ENCODE results near the gene BCL6.

Gene BCL6

DNA sequence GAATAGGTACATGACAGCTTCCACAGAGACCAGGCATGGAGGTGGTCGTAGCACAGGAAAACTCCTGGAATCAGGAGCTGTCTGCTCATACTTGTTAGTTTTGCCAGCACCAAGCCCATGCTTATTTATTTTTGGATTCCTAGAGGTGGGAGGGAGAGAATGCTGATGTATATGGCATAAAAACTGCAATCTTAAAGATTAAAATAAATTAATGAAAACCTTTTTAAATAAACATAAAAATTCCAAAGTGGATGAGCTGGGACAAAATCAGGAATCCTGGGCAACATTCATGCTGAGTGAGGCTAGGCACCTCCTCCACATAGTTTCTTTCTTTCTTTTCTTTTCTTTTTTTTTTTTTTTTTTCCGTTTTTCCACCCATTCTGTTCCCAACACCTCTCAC is 14.3 kb upstream of the BCL6 start:
- TF ChIP-seq, protein P1, sequence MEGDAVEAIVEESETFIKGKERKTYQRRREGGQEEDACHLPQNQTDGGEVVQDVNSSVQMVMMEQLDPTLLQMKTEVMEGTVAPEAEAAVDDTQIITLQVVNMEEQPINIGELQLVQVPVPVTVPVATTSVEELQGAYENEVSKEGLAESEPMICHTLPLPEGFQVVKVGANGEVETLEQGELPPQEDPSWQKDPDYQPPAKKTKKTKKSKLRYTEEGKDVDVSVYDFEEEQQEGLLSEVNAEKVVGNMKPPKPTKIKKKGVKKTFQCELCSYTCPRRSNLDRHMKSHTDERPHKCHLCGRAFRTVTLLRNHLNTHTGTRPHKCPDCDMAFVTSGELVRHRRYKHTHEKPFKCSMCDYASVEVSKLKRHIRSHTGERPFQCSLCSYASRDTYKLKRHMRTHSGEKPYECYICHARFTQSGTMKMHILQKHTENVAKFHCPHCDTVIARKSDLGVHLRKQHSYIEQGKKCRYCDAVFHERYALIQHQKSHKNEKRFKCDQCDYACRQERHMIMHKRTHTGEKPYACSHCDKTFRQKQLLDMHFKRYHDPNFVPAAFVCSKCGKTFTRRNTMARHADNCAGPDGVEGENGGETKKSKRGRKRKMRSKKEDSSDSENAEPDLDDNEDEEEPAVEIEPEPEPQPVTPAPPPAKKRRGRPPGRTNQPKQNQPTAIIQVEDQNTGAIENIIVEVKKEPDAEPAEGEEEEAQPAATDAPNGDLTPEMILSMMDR (IDR thresholded peaks at IDR 0.05): no peak
- peaks cover 0 to 11% (median 8%) of the 10 kb centered on the region in 4 donors for H3K4me1 ChIP-seq
- H3K9me3 ChIP-seq: no peaks in the 10 kb centered on the region
- no peak for DNase-seq
- H3K27me3 ChIP-seq: no peaks in the 10 kb centered on the region
- H3K4me3 ChIP-seq: no peak overlapping the region
- intact Hi-C loops (cut with DNase I; ENCODE audit: low total_unique reads): no loop called here
- no peak overlapping the region for H3K27ac ChIP-seq
- H3K36me3 ChIP-seq: no peaks in the 10 kb centered on the region

DNA sequence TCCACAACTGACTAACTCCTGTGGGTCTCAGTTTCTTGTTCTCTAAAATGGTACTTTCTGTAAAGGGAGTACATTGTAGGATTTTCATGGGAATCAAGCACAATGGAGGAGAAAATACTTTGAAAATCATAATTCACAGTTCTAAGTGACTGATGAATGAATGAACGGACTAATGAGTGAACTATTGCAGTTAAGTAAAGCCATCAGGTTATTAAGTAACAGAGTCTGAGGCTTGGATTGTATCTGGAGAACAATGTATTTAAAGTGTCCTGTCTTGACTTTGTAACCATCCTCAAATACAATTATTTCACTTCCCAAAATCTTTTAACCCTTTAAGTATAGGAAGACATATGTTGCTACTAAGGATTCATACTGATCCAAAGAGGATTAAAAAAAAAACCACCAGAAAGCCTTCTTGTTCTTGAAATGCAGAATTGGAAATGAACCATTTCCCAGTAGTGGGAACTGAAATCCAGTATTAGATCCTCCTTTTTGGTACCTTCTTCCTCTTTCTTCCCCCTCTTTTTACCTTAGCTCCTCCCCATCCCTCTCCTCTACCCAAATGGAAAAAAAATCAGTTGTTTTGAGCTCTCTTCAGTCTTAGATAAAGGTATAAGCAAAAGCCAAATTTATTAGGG is 13.2 kb upstream of the BCL6 start:
- no peaks in the 10 kb centered on the region for H3K36me3 ChIP-seq
- TF ChIP-seq, protein P1 (IDR thresholded peaks at IDR 0.05): no peak
- no peak for DNase-seq
- H3K4me1 ChIP-seq: peaks cover 0 to under 1% (median 0%) of the 10 kb centered on the region in 4 donors
- H3K27ac ChIP-seq: no peak overlapping the region
- no peak overlapping the region for H3K4me3 ChIP-seq
- intact Hi-C loops (cut with DNase I; ENCODE audit: low total_unique reads): no loop called here
- no peaks in the 10 kb centered on the region for H3K9me3 ChIP-seq
- H3K27me3 ChIP-seq: no peaks in the 10 kb centered on the region

DNA sequence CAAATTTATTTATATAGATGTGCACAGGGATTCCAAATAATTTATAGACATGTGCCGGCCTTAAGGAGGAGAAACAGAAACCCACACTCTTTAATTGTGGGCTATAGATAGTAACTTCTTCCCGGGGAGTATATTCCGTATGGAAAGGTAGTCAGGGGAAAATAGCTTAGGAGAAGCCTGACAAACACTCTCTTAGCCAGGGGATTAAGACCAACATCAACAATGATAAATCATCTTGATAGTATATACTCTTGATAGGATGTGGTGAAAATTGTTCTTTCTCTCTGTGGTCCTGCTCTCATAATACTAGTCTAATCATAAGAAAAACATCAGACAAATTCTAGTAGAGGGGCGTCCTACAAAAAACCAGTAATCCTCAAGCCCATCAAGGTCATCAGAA is 8.2 kb upstream of the BCL6 start:
- intact Hi-C loops (cut with DNase I; ENCODE audit: low total_unique reads): no loop called here
- H3K27me3 ChIP-seq: no peaks in the 10 kb centered on the region
- H3K27ac ChIP-seq: no peak overlapping the region
- H3K36me3 ChIP-seq: no peaks in the 10 kb centered on the region
- DNase-seq: no peak
- TF ChIP-seq, protein P1 (IDR thresholded peaks at IDR 0.05): no peak
- peaks cover 0 to 11% (median 5%) of the 10 kb centered on the region in 4 donors for H3K4me1 ChIP-seq
- no peaks in the 10 kb centered on the region for H3K9me3 ChIP-seq
- no peak overlapping the region for H3K4me3 ChIP-seq

DNA sequence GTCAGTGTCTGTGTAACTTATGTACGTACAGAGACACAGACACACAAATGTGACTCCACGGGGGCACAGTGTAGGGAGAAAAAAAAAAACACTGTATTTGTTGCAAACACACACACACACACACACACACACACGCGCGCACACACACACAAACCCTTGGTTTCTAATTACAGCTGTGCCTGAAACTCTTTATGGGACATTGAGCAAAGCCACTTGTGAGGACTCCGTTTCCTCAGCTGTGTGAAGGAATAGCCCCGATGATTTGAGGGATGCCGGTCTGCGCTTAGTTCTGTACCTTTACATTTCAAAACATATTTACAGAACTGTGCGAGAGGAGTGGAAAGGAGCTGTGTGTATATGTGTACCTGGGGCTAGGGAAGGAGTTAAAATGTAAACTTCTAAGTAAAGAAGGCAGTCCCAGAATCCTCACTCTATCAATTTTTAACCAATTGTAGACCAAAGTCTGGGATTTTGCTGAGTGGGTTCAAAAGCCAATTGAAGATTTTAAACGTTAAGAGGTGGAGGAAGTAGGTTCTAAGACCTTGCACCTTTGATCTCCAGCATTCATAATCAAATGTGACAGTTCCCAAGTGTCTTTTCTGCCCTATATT is 5.3 kb upstream of the BCL6 start:
- TF ChIP-seq, protein P1 (IDR thresholded peaks at IDR 0.05): no peak
- Histone ChIP-seq H3K36me3 (no peaks in the 10 kb centered on the region), H3K27me3 (no peaks in the 10 kb centered on the region), H3K4me3 (no peak overlapping the region), H3K4me1 (peaks cover 0 to 26% (median 17%) of the 10 kb centered on the region in 4 donors), H3K9me3 (no peaks in the 10 kb centered on the region), H3K27ac (no peak overlapping the region)
- intact Hi-C loops (cut with DNase I; ENCODE audit: low total_unique reads): no loop called here
- DNase-seq: no peak

DNA sequence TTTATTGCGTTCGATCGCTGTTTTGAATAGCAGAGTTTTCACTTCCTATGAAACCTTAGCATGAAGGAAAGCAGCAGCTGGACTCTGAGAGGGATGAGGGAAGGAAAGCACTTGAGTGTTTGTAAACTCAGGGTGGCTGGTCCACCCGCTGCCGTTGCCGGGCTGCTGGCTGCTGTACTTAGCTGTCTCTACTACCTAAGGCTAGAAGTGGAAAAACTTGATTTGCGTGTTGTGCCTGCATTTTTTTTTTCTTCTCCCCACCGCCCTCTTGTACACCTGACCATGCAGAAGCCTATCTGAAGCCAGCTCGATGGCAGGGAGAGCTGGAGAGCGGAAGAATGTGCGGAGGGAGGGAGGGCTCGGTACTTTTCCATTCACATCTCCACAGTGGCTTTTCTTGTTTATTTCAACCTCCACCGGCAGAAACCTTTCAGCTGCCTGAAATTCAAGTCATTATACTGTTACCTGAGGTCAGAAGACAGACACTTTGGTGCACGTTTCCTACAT is 4.8 kb upstream of the BCL6 start:
- H3K36me3 ChIP-seq: no peaks in the 10 kb centered on the region
- TF ChIP-seq, protein P1 (IDR thresholded peaks at IDR 0.05): no peak
- intact Hi-C loops (cut with DNase I; ENCODE audit: low total_unique reads): no loop called here

More for the DNA sequence above, 4.8 kb upstream of the BCL6 start:
- no peak for DNase-seq
- Histone ChIP-seq H3K4me1 (peaks cover 0 to 26% (median 17%) of the 10 kb centered on the region in 4 donors), H3K27me3 (no peaks in the 10 kb centered on the region), H3K4me3 (no peak overlapping the region), H3K9me3 (no peaks in the 10 kb centered on the region), H3K27ac (no peak overlapping the region)
